Measurements from ENCODE around the gene CHRNA3.

CHRNA3 gene

DNA sequence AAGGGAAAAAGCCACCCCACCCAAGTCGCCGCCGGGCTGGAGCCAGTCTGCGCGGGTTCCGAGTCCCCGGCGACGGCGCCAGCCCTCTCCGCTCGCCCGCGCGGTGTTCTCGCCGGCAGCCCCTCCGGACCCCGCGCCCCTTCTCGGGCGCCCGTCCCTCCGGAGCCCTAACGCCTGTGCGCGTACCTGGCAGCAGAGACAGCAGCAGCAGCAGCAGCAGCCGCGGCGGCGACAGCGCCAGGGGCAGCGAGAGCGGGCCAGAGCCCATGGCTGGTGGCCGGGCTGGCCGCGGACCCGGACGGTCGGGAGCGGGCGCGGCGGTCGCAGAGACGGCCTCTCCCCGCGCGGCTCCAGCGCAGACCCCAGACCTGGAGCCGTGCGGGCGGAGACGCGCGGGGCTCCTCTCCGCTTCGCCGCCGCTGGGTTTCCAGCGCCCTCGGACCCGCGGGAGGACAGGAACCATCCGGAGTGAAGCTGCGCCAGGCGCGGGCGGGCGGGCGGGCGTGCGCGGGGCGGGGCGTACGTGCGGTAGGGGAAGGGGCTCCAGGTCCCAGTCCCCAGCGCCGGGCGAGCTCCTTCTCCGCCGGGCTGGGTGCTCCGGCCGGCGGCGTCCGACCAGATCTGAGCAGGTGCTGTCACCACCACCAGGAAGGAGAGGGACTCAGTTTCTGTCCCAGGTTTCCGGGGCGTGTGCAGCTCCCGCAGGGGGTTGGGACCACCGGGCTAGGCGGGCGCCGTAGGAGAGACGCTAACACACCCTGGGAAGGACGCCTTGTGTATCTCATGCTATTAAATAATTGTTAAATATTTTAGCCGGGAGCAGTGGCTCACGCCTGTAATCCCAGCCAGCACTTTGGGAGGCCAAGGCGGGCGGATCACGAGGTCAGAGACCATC, at the start of gene CHRNA3:
CHRNA3 (minus strand) TSS at position 470 of the 895 bp plus-strand sequence; CDS start at position 268, 202 bp downstream.
- H3K4me1 ChIP-seq (ENCODE audit: control insufficient read depth, insufficient read depth, low read length) = peaks cover 6% of the 10 kb centered on the region; the same call in 1 of the 2 replicates
- H3K27ac ChIP-seq (ENCODE audit: low read depth, low read length) = no peak within 1 kb of the TSS
- H3K9ac ChIP-seq (ENCODE audit: low read depth, low read length) = no peak within 1 kb of the TSS
- H3K36me3 ChIP-seq (ENCODE audit: control insufficient read depth, insufficient read depth, low read length) = no peaks in the 10 kb centered on the region
- peak within 1 kb of the TSS; percentile 72 for H3K4me3 ChIP-seq (ENCODE audit: low read depth, low read length)
- H3K27me3 ChIP-seq (ENCODE audit: control insufficient read depth, insufficient read depth, low read length) = peaks cover 40% of the 10 kb centered on the region
- H3K9me3 ChIP-seq (ENCODE audit: control insufficient read depth, insufficient read depth, low read length) = no peaks in the 10 kb centered on the region

DNA sequence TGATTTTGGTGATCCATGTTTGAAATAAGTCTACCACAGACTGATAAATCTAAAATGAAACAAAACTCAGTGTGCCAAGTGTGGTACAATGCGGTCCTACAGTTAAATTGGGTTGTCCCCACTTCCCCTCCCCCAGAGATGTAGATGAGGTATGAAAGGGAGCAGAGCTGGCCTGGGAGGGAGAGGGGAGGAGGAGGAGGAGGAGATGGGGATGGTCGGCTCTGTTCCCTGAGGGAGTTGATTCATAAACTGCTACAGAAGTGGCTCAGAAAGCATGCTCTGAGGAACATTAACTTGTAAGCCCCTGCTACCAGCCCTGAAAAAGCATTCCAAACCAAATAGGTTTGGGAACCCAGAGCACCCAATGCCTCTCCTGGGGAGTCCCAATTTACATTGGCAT, 48.2 kb upstream of the CHRNA3 start:
- Histone ChIP-seq H3K4me3 (ENCODE audit: low read depth, low read length) (no peak overlapping the region), H3K4me1 (ENCODE audit: control insufficient read depth, insufficient read depth, low read length) (peaks cover 24% of the 10 kb centered on the region), H3K27ac (ENCODE audit: low read depth, low read length) (no peak overlapping the region), H3K36me3 (ENCODE audit: control insufficient read depth, insufficient read depth, low read length) (no peaks in the 10 kb centered on the region), H3K27me3 (ENCODE audit: control insufficient read depth, insufficient read depth, low read length) (peaks cover 15% of the 10 kb centered on the region; the same call in 1 of the 2 replicates), H3K9ac (ENCODE audit: low read depth, low read length) (no peak overlapping the region), H3K9me3 (ENCODE audit: control insufficient read depth, insufficient read depth, low read length) (no peaks in the 10 kb centered on the region)

DNA sequence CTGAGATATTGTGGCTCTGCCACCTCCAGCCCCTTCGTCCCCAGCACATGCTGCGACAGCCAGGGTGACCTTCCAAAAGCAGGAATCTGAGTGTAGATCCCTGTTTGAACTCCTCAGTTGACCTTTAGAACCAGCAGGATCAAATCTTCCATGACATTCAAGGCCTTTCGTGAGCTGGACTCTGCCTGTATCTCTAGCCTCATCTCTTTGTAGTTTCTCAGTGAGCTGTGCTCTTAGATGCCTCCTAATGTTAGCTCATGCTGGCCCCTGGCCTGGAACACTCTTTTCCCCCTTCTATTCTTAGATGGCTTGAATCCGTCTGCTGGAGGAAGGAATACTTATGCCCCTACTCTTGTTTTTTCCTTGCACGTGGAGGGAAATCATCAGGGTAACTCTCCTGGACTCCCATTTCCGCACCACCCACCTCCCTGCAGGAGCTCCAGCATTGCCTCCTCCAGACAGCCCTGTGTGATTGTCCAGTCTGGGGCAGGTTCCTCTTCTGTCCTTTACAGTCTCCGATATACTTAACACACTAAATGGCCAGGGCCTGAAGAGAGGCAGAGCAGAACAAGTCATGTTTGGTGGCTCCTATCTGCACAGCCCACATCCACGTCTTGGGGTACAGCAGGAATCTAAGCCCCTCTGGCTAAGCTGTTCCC, 46.9 kb upstream of the CHRNA3 start:
- Histone ChIP-seq H3K4me1 (ENCODE audit: control insufficient read depth, insufficient read depth, low read length) (peaks cover 16% of the 10 kb centered on the region), H3K9me3 (ENCODE audit: control insufficient read depth, insufficient read depth, low read length) (no peaks in the 10 kb centered on the region), H3K9ac (ENCODE audit: low read depth, low read length) (no peak overlapping the region), H3K27me3 (ENCODE audit: control insufficient read depth, insufficient read depth, low read length) (peaks cover 8% of the 10 kb centered on the region; the same call in 1 of the 2 replicates), H3K4me3 (ENCODE audit: low read depth, low read length) (no peak overlapping the region), H3K36me3 (ENCODE audit: control insufficient read depth, insufficient read depth, low read length) (no peaks in the 10 kb centered on the region), H3K27ac (ENCODE audit: low read depth, low read length) (no peak overlapping the region)

DNA sequence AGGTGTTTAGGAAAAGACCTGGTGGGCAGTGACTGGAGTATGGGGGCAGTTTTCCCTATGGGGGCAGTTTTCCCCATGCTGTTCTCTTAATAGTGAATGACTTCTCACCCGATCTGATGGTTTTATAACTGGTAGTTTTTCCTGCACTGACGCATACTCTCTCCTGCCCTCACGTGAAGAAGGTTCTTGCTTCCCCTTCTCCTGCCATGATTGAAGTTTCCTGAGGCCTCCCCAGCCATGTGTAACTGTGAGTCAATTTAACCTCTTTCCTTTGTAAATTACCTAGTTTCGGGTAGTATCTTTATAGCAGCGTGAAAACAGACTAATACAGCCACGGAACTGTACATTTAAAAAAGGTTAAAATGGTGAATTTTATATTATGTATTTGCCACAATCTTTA, 45.2 kb upstream of the CHRNA3 start:
- no peak overlapping the region for H3K4me3 ChIP-seq (ENCODE audit: low read depth, low read length)
- H3K9me3 ChIP-seq (ENCODE audit: control insufficient read depth, insufficient read depth, low read length) = no peaks in the 10 kb centered on the region
- no peaks in the 10 kb centered on the region for H3K36me3 ChIP-seq (ENCODE audit: control insufficient read depth, insufficient read depth, low read length)
- H3K27ac ChIP-seq (ENCODE audit: low read depth, low read length) = no peak overlapping the region
- peaks cover 5% of the 10 kb centered on the region; the same call in 1 of the 2 replicates for H3K27me3 ChIP-seq (ENCODE audit: control insufficient read depth, insufficient read depth, low read length)
- no peaks in the 10 kb centered on the region for H3K4me1 ChIP-seq (ENCODE audit: control insufficient read depth, insufficient read depth, low read length)
- no peak overlapping the region for H3K9ac ChIP-seq (ENCODE audit: low read depth, low read length)

DNA sequence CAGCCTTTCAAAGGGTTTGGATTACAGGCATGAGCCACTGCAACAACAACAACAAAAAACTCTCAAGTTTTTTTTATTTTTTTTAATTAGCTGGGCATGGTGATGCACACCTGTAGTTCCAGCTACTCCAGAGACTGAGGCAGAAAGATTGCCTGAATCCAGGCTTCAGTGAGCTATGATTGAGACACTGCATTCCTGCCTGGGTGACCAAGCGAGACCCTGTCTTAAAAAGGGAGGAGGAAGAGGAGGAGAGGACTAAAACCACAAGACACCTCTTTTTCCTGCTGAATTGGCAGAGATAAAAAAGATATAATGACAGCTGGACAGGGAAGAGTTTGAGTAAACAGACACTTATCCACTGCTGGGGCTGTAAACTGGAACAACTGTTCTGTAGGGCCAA, 42.9 kb upstream of the CHRNA3 start:
- no peaks in the 10 kb centered on the region for H3K9me3 ChIP-seq (ENCODE audit: control insufficient read depth, insufficient read depth, low read length)
- no peaks in the 10 kb centered on the region for H3K4me1 ChIP-seq (ENCODE audit: control insufficient read depth, insufficient read depth, low read length)
- H3K36me3 ChIP-seq (ENCODE audit: control insufficient read depth, insufficient read depth, low read length) = no peaks in the 10 kb centered on the region
- no peak overlapping the region for H3K4me3 ChIP-seq (ENCODE audit: low read depth, low read length)
- no peak overlapping the region for H3K9ac ChIP-seq (ENCODE audit: low read depth, low read length)
- H3K27me3 ChIP-seq (ENCODE audit: control insufficient read depth, insufficient read depth, low read length) = peaks cover 5% of the 10 kb centered on the region; the same call in 1 of the 2 replicates
- H3K27ac ChIP-seq (ENCODE audit: low read depth, low read length) = no peak overlapping the region

DNA sequence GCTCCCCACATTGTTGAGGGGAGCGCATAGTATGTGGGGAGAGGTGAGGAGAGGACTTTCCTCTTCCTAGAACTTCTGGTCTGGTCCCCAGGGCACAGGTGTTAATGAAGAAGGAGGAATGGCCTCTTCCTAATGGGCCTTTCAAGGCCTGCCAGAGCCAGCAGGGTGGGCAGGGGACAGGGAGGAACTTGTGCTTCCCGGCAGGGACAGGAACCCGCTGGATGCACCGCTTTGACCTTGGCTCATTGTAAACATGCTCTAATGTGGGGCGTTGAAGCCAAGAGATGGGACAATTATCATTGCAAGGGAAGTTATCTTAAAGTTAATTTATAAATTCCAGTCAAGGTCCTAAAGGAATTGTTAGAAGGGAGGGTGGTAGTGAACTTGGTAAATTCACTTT, 41.2 kb upstream of the CHRNA3 start:
- Histone ChIP-seq H3K27ac (ENCODE audit: low read depth, low read length) (no peak overlapping the region), H3K27me3 (ENCODE audit: control insufficient read depth, insufficient read depth, low read length) (peaks cover 5% of the 10 kb centered on the region; the same call in 1 of the 2 replicates), H3K4me3 (ENCODE audit: low read depth, low read length) (no peak overlapping the region), H3K9ac (ENCODE audit: low read depth, low read length) (no peak overlapping the region), H3K36me3 (ENCODE audit: control insufficient read depth, insufficient read depth, low read length) (no peaks in the 10 kb centered on the region), H3K9me3 (ENCODE audit: control insufficient read depth, insufficient read depth, low read length) (no peaks in the 10 kb centered on the region), H3K4me1 (ENCODE audit: control insufficient read depth, insufficient read depth, low read length) (no peaks in the 10 kb centered on the region)

DNA sequence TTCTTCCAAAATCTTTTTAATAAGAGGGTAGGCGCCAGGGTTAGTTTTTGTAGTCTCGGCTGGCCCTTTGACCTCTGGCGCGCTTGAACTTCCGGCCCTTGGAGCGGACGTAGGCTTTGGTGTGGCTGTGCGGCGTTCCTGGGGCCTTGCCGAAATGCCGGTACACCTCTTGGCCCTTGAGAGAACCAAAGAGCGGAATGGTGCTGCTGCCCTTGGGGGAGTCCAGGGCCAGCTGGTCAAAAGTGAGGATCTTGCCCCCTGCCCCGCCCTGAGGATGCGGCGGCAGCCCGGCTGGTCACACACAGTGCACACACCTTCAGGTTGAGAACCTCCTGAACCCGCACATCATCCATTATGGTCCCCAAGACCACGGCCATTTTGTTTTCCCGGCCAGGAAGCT, 40.2 kb upstream of the CHRNA3 start:
- H3K4me1 ChIP-seq (ENCODE audit: control insufficient read depth, insufficient read depth, low read length) = no peaks in the 10 kb centered on the region
- no peak overlapping the region for H3K27ac ChIP-seq (ENCODE audit: low read depth, low read length)
- no peak overlapping the region for H3K9ac ChIP-seq (ENCODE audit: low read depth, low read length)
- H3K36me3 ChIP-seq (ENCODE audit: control insufficient read depth, insufficient read depth, low read length) = no peaks in the 10 kb centered on the region
- no peak overlapping the region for H3K4me3 ChIP-seq (ENCODE audit: low read depth, low read length)
- H3K9me3 ChIP-seq (ENCODE audit: control insufficient read depth, insufficient read depth, low read length) = no peaks in the 10 kb centered on the region
- H3K27me3 ChIP-seq (ENCODE audit: control insufficient read depth, insufficient read depth, low read length) = no peaks in the 10 kb centered on the region

DNA sequence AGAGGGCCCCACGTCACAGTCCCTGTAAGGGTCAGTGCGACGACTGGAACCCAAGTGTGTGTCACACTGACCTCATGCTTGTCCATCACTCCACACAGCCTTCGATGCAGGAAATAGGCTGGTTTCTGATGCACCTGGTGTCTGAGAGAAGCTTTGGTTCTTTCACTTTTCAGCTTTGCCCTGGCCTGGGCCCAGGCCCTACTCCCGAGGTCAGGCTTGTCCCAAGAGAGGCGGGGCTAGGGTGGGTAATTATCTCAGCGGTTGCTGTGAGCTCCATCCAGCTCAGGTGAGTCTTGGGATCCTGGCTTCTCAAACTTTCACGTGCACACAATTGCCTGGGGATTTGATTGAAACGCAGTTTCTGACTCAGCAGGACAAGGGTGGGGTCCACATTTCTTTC, 39.8 kb upstream of the CHRNA3 start:
- H3K4me1 ChIP-seq (ENCODE audit: control insufficient read depth, insufficient read depth, low read length) = no peaks in the 10 kb centered on the region
- no peaks in the 10 kb centered on the region for H3K27me3 ChIP-seq (ENCODE audit: control insufficient read depth, insufficient read depth, low read length)
- no peak overlapping the region for H3K9ac ChIP-seq (ENCODE audit: low read depth, low read length)
- no peaks in the 10 kb centered on the region for H3K36me3 ChIP-seq (ENCODE audit: control insufficient read depth, insufficient read depth, low read length)
- no peak overlapping the region for H3K4me3 ChIP-seq (ENCODE audit: low read depth, low read length)
- H3K27ac ChIP-seq (ENCODE audit: low read depth, low read length) = no peak overlapping the region
- no peaks in the 10 kb centered on the region for H3K9me3 ChIP-seq (ENCODE audit: control insufficient read depth, insufficient read depth, low read length)

DNA sequence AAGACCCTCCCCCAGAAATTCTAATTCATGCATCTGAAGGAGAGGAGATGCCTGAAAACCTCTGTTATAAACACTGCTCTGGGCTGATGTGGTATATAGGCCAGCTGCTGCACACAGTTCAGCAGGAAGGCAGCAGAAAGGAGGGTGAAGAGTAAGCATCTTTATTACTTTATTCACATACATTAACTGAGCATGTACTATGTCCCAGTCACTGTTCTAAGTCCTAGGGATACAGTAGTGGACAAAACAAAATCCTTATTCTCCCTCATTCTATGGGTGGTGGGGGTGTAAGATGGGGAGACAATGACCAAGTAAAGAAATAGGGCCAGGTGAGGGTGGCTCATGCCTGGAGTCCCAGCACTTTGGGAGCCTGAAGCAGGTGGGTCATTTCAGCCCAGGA, 38.0 kb upstream of the CHRNA3 start:
- Histone ChIP-seq H3K4me1 (ENCODE audit: control insufficient read depth, insufficient read depth, low read length) (no peaks in the 10 kb centered on the region), H3K27ac (ENCODE audit: low read depth, low read length) (no peak overlapping the region), H3K36me3 (ENCODE audit: control insufficient read depth, insufficient read depth, low read length) (no peaks in the 10 kb centered on the region), H3K4me3 (ENCODE audit: low read depth, low read length) (no peak overlapping the region), H3K9ac (ENCODE audit: low read depth, low read length) (no peak overlapping the region), H3K27me3 (ENCODE audit: control insufficient read depth, insufficient read depth, low read length) (peaks cover 2% of the 10 kb centered on the region; the same call in 1 of the 2 replicates), H3K9me3 (ENCODE audit: control insufficient read depth, insufficient read depth, low read length) (no peaks in the 10 kb centered on the region)

DNA sequence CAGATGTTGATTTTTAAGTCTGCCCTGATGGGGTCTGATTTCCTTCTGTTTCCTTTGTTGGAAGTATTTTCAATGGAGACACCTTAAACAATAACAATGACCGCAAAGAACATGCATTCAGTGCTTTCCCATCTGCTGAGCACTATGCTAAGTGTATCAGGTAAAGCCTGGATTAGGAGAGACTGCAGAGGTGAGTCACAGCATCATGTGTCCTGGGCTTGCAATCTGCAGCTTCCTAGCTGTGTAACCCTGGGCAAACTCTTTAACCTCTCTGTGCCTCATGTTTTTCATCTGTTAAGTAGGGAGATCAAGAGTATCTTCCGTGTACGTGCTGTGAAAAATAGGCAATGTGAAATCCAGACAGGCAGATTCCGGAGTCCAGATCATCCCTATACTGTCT, 33.5 kb upstream of the CHRNA3 start:
- Histone ChIP-seq H3K27me3 (ENCODE audit: control insufficient read depth, insufficient read depth, low read length) (peaks cover 3% of the 10 kb centered on the region; the same call in 1 of the 2 replicates), H3K4me1 (ENCODE audit: control insufficient read depth, insufficient read depth, low read length) (no peaks in the 10 kb centered on the region), H3K27ac (ENCODE audit: low read depth, low read length) (no peak overlapping the region), H3K9ac (ENCODE audit: low read depth, low read length) (no peak overlapping the region), H3K36me3 (ENCODE audit: control insufficient read depth, insufficient read depth, low read length) (no peaks in the 10 kb centered on the region), H3K9me3 (ENCODE audit: control insufficient read depth, insufficient read depth, low read length) (no peaks in the 10 kb centered on the region), H3K4me3 (ENCODE audit: low read depth, low read length) (no peak overlapping the region)

Measured in HUES48 (cell line).